Measurements from ENCODE around the gene FXYD5. TPM values are rescaled to one million over a fixed set of nuclear protein-coding genes. Genes with fewer than 3 reads are reported as not detected.

The FXYD5 gene
- total and polyA plus RNA-seq, 4 donors = 2.2 to 22.0 (median 7.3) TPM

GRCh38 chr19:35195830-35196229 lies 41.3 kb downstream of the FXYD5 start:
- no peak for DNase-seq (ENCODE audit: low spot score)
- no peaks in the 10 kb centered on the region for H3K36me3 ChIP-seq (ENCODE audit: control insufficient read depth in 4 of 4, insufficient read depth in 3 of 4, low read depth in 1 of 4, low read length in 3 of 4)

More at GRCh38 chr19:35195830-35196229, 41.3 kb downstream of the FXYD5 start:
- Histone ChIP-seq H3K4me3 (ENCODE audit: low read depth in 1 of 3, low read length in 3 of 3) (no peak overlapping the region), H3K9me3 (ENCODE audit: control insufficient read depth in 4 of 4, low read length in 3 of 4) (no peaks in the 10 kb centered on the region), H3K27ac (ENCODE audit: low read depth in 1 of 2, low read length in 2 of 2) (peak overlapping the region; percentile 83 to 85), H3K4me1 (ENCODE audit: control insufficient read depth in 4 of 4, insufficient read depth in 4 of 4, low read length in 3 of 4) (peaks cover 9 to 30% (median 15%) of the 10 kb centered on the region in 4 donors), H3K27me3 (ENCODE audit: control insufficient read depth in 4 of 4, insufficient read depth in 4 of 4, low read length in 3 of 4) (no peaks in the 10 kb centered on the region), H3K9ac (ENCODE audit: low read depth in 1 of 2, low read length in 2 of 2) (peak overlapping the region in 1 of 2 donors; percentile 8)
- WGBS = 31% methylated on average over 2 of the region's 2 CpGs
- TF ChIP-seq JUND (IDR thresholded peaks at IDR 0.05) (peak; percentile 30 to 91), MAX (IDR thresholded peaks at IDR 0.05) (peak; percentile 64), HNF4G (IDR thresholded peaks at IDR 0.05) (peak; percentile 31), EGR1 (IDR thresholded peaks at IDR 0.05; ENCODE audit: low read depth in 2 of 2) (no peak), FOXA1 (IDR thresholded peaks at IDR 0.05) (no peak), TAF1 (conservative IDR thresholded peaks at IDR 0.05) (peak; percentile 57), ATF3 (IDR thresholded peaks at IDR 0.05) (peak; percentile 46), GABPA (IDR thresholded peaks at IDR 0.05 in 1 of 2, conservative IDR thresholded peaks at IDR 0.05 in 1 of 2) (peak in 1 of 2 donors; percentile 39), SP1 (IDR thresholded peaks at IDR 0.05) (peak; percentile 94), NR2F2 (IDR thresholded peaks at IDR 0.05) (no peak), FOXA2 (IDR thresholded peaks at IDR 0.05) (no peak), CTCF (IDR thresholded peaks at IDR 0.05; ENCODE audit: low read depth, low read length, missing input control) (no peak), REST (IDR thresholded peaks at IDR 0.05) (peak; percentile 79), RAD21 (IDR thresholded peaks at IDR 0.05) (peak; percentile 36 to 48), YY1 (IDR thresholded peaks at IDR 0.05) (peak; percentile 72), RXRA (IDR thresholded peaks at IDR 0.05) (peak; percentile 86 to 92), HNF4A (conservative IDR thresholded peaks at IDR 0.05) (peak; percentile 83 to 84), ZBTB33 (IDR thresholded peaks at IDR 0.05) (peak; percentile 49)

Measured in liver (tissue), 9 donors.